ENCODE measurements around the gene STC2.

The STC2 gene

GRCh38 chr5:173326501-173326960 is 1.7 kb downstream of the STC2 start:
- H2BK15ac ChIP-seq (replicated peaks; ENCODE audit: low read depth) = no peak overlapping the region
- no peak overlapping the region for H3K4ac ChIP-seq (ENCODE audit: low read depth, low read length)
- no peak overlapping the region for H2AK5ac ChIP-seq (ENCODE audit: low read length)
- no CpG with 5 or more reads among the region's 15 CpGs for WGBS (ENCODE audit: extremely low coverage, insufficient coverage, low lambda C conversion rate)
- H3K4me2 ChIP-seq (ENCODE audit: low read length) = peak overlapping the region; percentile 73
- no peak overlapping the region for H2BK120ac ChIP-seq (ENCODE audit: low read depth, low read length)
- no peak overlapping the region for H4K5ac ChIP-seq (ENCODE audit: low read length)
- peak overlapping the region; percentile 67 for H3K23ac ChIP-seq (ENCODE audit: low read length)
- no peak overlapping the region for H2BK5ac ChIP-seq (ENCODE audit: low read length)
- H3K4me1 ChIP-seq (ENCODE audit: control insufficient read depth, low read depth, low read length) = peaks cover 6% of the 10 kb centered on the region
- no peak overlapping the region for H3K27ac ChIP-seq (ENCODE audit: low read depth, low read length)
- DNase-seq = peak; percentile 31
- peak overlapping the region; percentile 57 for H3K4me3 ChIP-seq (ENCODE audit: low read length)
- H3K79me2 ChIP-seq (ENCODE audit: control insufficient read depth, insufficient read depth, low read length) = peaks cover 30% of the 10 kb centered on the region
- no peak overlapping the region for H4K8ac ChIP-seq (ENCODE audit: low read depth, low read length)
- no peaks in the 10 kb centered on the region for H3K27me3 ChIP-seq (ENCODE audit: insufficient read depth, low read length, poor library complexity)
- peak overlapping the region; percentile 73 for H3K9ac ChIP-seq (ENCODE audit: low read length)
- H3K56ac ChIP-seq (ENCODE audit: low read length) = peak overlapping the region; percentile 19
- peaks cover 5% of the 10 kb centered on the region for H3K36me3 ChIP-seq (ENCODE audit: control insufficient read depth, insufficient read depth, low read length)
- H3K18ac ChIP-seq (ENCODE audit: low read length) = no peak overlapping the region
- H3K79me1 ChIP-seq (ENCODE audit: low read length) = peaks cover 6% of the 10 kb centered on the region

- Histone ChIP-seq H2BK15ac (replicated peaks; ENCODE audit: low read depth) (no peak overlapping the region), H3K27me3 (ENCODE audit: insufficient read depth, low read length, poor library complexity) (no peaks in the 10 kb centered on the region), H3K27ac (ENCODE audit: low read depth, low read length) (no peak overlapping the region), H3K4ac (ENCODE audit: low read depth, low read length) (no peak overlapping the region), H2BK5ac (ENCODE audit: low read length) (no peak overlapping the region), H2BK120ac (ENCODE audit: low read depth, low read length) (no peak overlapping the region), H4K5ac (ENCODE audit: low read length) (no peak overlapping the region), H3K9ac (ENCODE audit: low read length) (no peak overlapping the region), H3K4me1 (ENCODE audit: control insufficient read depth, low read depth, low read length) (peaks cover 5% of the 10 kb centered on the region), H3K4me2 (ENCODE audit: low read length) (no peak overlapping the region), H3K4me3 (ENCODE audit: low read length) (no peak overlapping the region), H3K79me2 (ENCODE audit: control insufficient read depth, insufficient read depth, low read length) (peaks cover 30% of the 10 kb centered on the region), H4K8ac (ENCODE audit: low read depth, low read length) (no peak overlapping the region), H3K79me1 (ENCODE audit: low read length) (peaks cover 6% of the 10 kb centered on the region), H3K56ac (ENCODE audit: low read length) (no peak overlapping the region), H2AK5ac (ENCODE audit: low read length) (no peak overlapping the region), H3K23ac (ENCODE audit: low read length) (no peak overlapping the region), H3K18ac (ENCODE audit: low read length) (no peak overlapping the region), H3K36me3 (ENCODE audit: control insufficient read depth, insufficient read depth, low read length) (peaks cover 5% of the 10 kb centered on the region)
- DNase-seq = no peak
- no CpG with 5 or more reads among the region's 13 CpGs for WGBS (ENCODE audit: extremely low coverage, insufficient coverage, low lambda C conversion rate)
These were observed 3.0 kb downstream of the STC2 start for GRCh38 chr5:173325091-173325698.

- Histone ChIP-seq H3K4me1 (ENCODE audit: control insufficient read depth, low read depth, low read length) (peaks cover 2% of the 10 kb centered on the region), H3K18ac (ENCODE audit: low read length) (no peak overlapping the region), H3K4me2 (ENCODE audit: low read length) (no peak overlapping the region), H3K27me3 (ENCODE audit: insufficient read depth, low read length, poor library complexity) (no peaks in the 10 kb centered on the region), H3K4me3 (ENCODE audit: low read length) (no peak overlapping the region), H3K27ac (ENCODE audit: low read depth, low read length) (no peak overlapping the region), H4K8ac (ENCODE audit: low read depth, low read length) (no peak overlapping the region), H2BK15ac (replicated peaks; ENCODE audit: low read depth) (no peak overlapping the region), H3K56ac (ENCODE audit: low read length) (no peak overlapping the region), H3K79me2 (ENCODE audit: control insufficient read depth, insufficient read depth, low read length) (peaks cover 30% of the 10 kb centered on the region), H3K79me1 (ENCODE audit: low read length) (peaks cover 6% of the 10 kb centered on the region), H3K9ac (ENCODE audit: low read length) (no peak overlapping the region), H3K36me3 (ENCODE audit: control insufficient read depth, insufficient read depth, low read length) (peaks cover 8% of the 10 kb centered on the region), H2AK5ac (ENCODE audit: low read length) (no peak overlapping the region), H4K5ac (ENCODE audit: low read length) (no peak overlapping the region), H2BK5ac (ENCODE audit: low read length) (no peak overlapping the region), H2BK120ac (ENCODE audit: low read depth, low read length) (no peak overlapping the region), H3K23ac (ENCODE audit: low read length) (no peak overlapping the region), H3K4ac (ENCODE audit: low read depth, low read length) (no peak overlapping the region)
- WGBS (ENCODE audit: extremely low coverage, insufficient coverage, low lambda C conversion rate) = no CpG with 5 or more reads among the region's 29 CpGs
- no peak for DNase-seq
These were observed 3.9 kb downstream of the STC2 start for GRCh38 chr5:173324115-173325001.

GRCh38 chr5:173323799-173324114 is 4.5 kb downstream of the STC2 start:
- no peak overlapping the region for H3K23ac ChIP-seq (ENCODE audit: low read length)
- no peak overlapping the region for H3K56ac ChIP-seq (ENCODE audit: low read length)
- DNase-seq = no peak
- H3K79me1 ChIP-seq (ENCODE audit: low read length) = peaks cover 6% of the 10 kb centered on the region
- no peak overlapping the region for H3K4me2 ChIP-seq (ENCODE audit: low read length)
- no peak overlapping the region for H3K4ac ChIP-seq (ENCODE audit: low read depth, low read length)
- no peak overlapping the region for H2BK5ac ChIP-seq (ENCODE audit: low read length)
- no peak overlapping the region for H3K18ac ChIP-seq (ENCODE audit: low read length)
- H4K8ac ChIP-seq (ENCODE audit: low read depth, low read length) = no peak overlapping the region
- H3K79me2 ChIP-seq (ENCODE audit: control insufficient read depth, insufficient read depth, low read length) = peaks cover 30% of the 10 kb centered on the region
- no peak overlapping the region for H3K9ac ChIP-seq (ENCODE audit: low read length)
- WGBS (ENCODE audit: extremely low coverage, insufficient coverage, low lambda C conversion rate) = no CpG with 5 or more reads among the region's 8 CpGs
- H3K27me3 ChIP-seq (ENCODE audit: insufficient read depth, low read length, poor library complexity) = no peaks in the 10 kb centered on the region
- no peak overlapping the region for H2BK120ac ChIP-seq (ENCODE audit: low read depth, low read length)
- peaks cover 2% of the 10 kb centered on the region for H3K4me1 ChIP-seq (ENCODE audit: control insufficient read depth, low read depth, low read length)
- H3K36me3 ChIP-seq (ENCODE audit: control insufficient read depth, insufficient read depth, low read length) = peaks cover 10% of the 10 kb centered on the region
- H4K5ac ChIP-seq (ENCODE audit: low read length) = no peak overlapping the region
- no peak overlapping the region for H3K27ac ChIP-seq (ENCODE audit: low read depth, low read length)
- no peak overlapping the region for H2AK5ac ChIP-seq (ENCODE audit: low read length)
- H2BK15ac ChIP-seq (replicated peaks; ENCODE audit: low read depth) = no peak overlapping the region
- H3K4me3 ChIP-seq (ENCODE audit: low read length) = no peak overlapping the region

- Histone ChIP-seq H3K79me1 (ENCODE audit: low read length) (peaks cover 6% of the 10 kb centered on the region), H3K18ac (ENCODE audit: low read length) (no peak overlapping the region), H2AK5ac (ENCODE audit: low read length) (no peak overlapping the region), H4K5ac (ENCODE audit: low read length) (no peak overlapping the region), H3K9ac (ENCODE audit: low read length) (no peak overlapping the region), H3K79me2 (ENCODE audit: control insufficient read depth, insufficient read depth, low read length) (peaks cover 30% of the 10 kb centered on the region), H2BK15ac (replicated peaks; ENCODE audit: low read depth) (no peak overlapping the region), H2BK5ac (ENCODE audit: low read length) (no peak overlapping the region), H3K4me1 (ENCODE audit: control insufficient read depth, low read depth, low read length) (no peaks in the 10 kb centered on the region), H3K4me2 (ENCODE audit: low read length) (no peak overlapping the region), H4K8ac (ENCODE audit: low read depth, low read length) (no peak overlapping the region), H3K27ac (ENCODE audit: low read depth, low read length) (no peak overlapping the region), H3K4me3 (ENCODE audit: low read length) (no peak overlapping the region), H3K4ac (ENCODE audit: low read depth, low read length) (no peak overlapping the region), H2BK120ac (ENCODE audit: low read depth, low read length) (no peak overlapping the region), H3K23ac (ENCODE audit: low read length) (no peak overlapping the region), H3K36me3 (ENCODE audit: control insufficient read depth, insufficient read depth, low read length) (peaks cover 12% of the 10 kb centered on the region), H3K27me3 (ENCODE audit: insufficient read depth, low read length, poor library complexity) (no peaks in the 10 kb centered on the region), H3K56ac (ENCODE audit: low read length) (no peak overlapping the region)
- no peak for DNase-seq
- WGBS (ENCODE audit: extremely low coverage, insufficient coverage, low lambda C conversion rate) = no CpG with 5 or more reads among the region's 25 CpGs
These were observed 5.0 kb downstream of the STC2 start for GRCh38 chr5:173323106-173323798.

Measured in mesendoderm (in vitro differentiated cells).